NCI-H524 treated with DMSO at 0.1 percent for 48 hours (cell line): Measurements from ENCODE around the gene HEATR5B.
"Not testable (repeated sequence)": the region's sequence is repeated elsewhere in the genome, so short reads cannot be mapped to it uniquely, and the experiment has no call there.

ENCODE experiments used
- DNase-seq: peaks from one replicate; lab custom pipeline; 2025; lab: John Stamatoyannopoulos, UW

Gene HEATR5B

GRCh38 chr2:36981911-36982310, 102.3 kb downstream of the HEATR5B start:
- no peak for DNase-seq

- not testable (repeated sequence) for DNase-seq
Measured at GRCh38 chr2:36979007-36979406, 105.2 kb downstream of the HEATR5B start.

GRCh38 chr2:36976065-36976464, 108.1 kb downstream of the HEATR5B start:
- no peak for DNase-seq

- DNase-seq: no peak
Measured at GRCh38 chr2:36975306-36975705, 108.9 kb downstream of the HEATR5B start.

- no peak for DNase-seq
Measured at GRCh38 chr2:36973320-36973719, 110.9 kb downstream of the HEATR5B start.

- no peak for DNase-seq
Measured at GRCh38 chr2:36971990-36972389, 112.2 kb downstream of the HEATR5B start.

GRCh38 chr2:36967236-36967876, 116.8 kb downstream of the HEATR5B start:
- no peak for DNase-seq

- DNase-seq: peak; percentile 58
Measured at GRCh38 chr2:36966370-36967235, 117.6 kb downstream of the HEATR5B start, which contains the start of gene STRN. Gene STRN (minus strand): TSS chr2:36966536. CDS start chr2:36966463, 73 bp downstream.

GRCh38 chr2:36965751-36966369, 118.3 kb downstream of the HEATR5B start:
- no peak for DNase-seq

- no peak for DNase-seq
Measured at GRCh38 chr2:36965206-36965605, 119.0 kb downstream of the HEATR5B start.

- no peak for DNase-seq
Measured at GRCh38 chr2:36964496-36965058, 119.6 kb downstream of the HEATR5B start.

- DNase-seq: no peak
Measured at GRCh38 chr2:36963734-36964133, 120.4 kb downstream of the HEATR5B start.

GRCh38 chr2:36963106-36963505, 121.1 kb downstream of the HEATR5B start:
- no peak for DNase-seq

- DNase-seq: no peak
Measured at GRCh38 chr2:36960773-36961172, 123.4 kb downstream of the HEATR5B start.

- DNase-seq: no peak
Measured at GRCh38 chr2:36960005-36960675, 124.0 kb downstream of the HEATR5B start.

- DNase-seq: no peak
Measured at GRCh38 chr2:36954977-36955607, 129.1 kb downstream of the HEATR5B start.

- no peak for DNase-seq
Measured at GRCh38 chr2:36952748-36953197, 131.4 kb downstream of the HEATR5B start.

- DNase-seq: no peak
Measured at GRCh38 chr2:36951574-36951973, 132.6 kb downstream of the HEATR5B start.

GRCh38 chr2:36951027-36951518, 133.1 kb downstream of the HEATR5B start:
- no peak for DNase-seq

- DNase-seq: no peak
Measured at GRCh38 chr2:36949845-36950244, 134.3 kb downstream of the HEATR5B start.

GRCh38 chr2:36945240-36945639, 138.9 kb downstream of the HEATR5B start:
- DNase-seq: not testable (repeated sequence)
